GM12878 (cell line): Measurements from ENCODE around the gene DCLRE1B. TPM values are rescaled to one million over a fixed set of nuclear protein-coding genes. Genes with fewer than 3 reads are reported as not detected.
A peak's percentile ranks its signal among the peaks of the same experiment; 100 is the strongest.

Source experiments
- ATAC-seq: fragments of 200-7000 bp; cut with Tn5 transposase; 3 replicates; pipeline ENCODE4 v1.9.1; 2020; ENCODE audit warnings: mild to moderate bottlenecking, moderate library complexity
- BruUV-seq: library from RNA; stranded (reverse); fragments of 400-500 nt; replicated peaks from 2 replicates; lab custom pipeline; 2021; lab: Mats Ljungman, UMichigan
- CTCF ChIA-PET: fragments of 300-600 bp; sonication (Branson Sonifier 250); formaldehyde crosslinking; extraction: SDS; loops from one replicate; lab custom pipeline; 2021; ENCODE audit warnings: inconsistent platforms; lab: Yijun Ruan, JAX
- POLR2A ChIA-PET: fragments of 350-600 bp; formaldehyde crosslinking; extraction: SDS; loops from one replicate; lab custom pipeline; 2021; ENCODE audit warnings: inconsistent platforms; lab: Charles Lee
- RAD21 ChIA-PET: fragments of 300-600 bp; sonication (Branson Sonifier 250); formaldehyde crosslinking; loops from one replicate; lab custom pipeline; 2023; ENCODE audit warnings: antibody characterized with exemption; ENCODE audit not compliant: unreplicated experiment; lab: Charles Lee
- SMC1A ChIA-PET: fragments of 300-600 bp; sonication (Branson Sonifier 250); formaldehyde crosslinking; loops from one replicate; lab custom pipeline; 2023; ENCODE audit not compliant: unreplicated experiment, uncharacterized antibody; lab: Charles Lee
- DNase-seq: peaks from one replicate; pipeline ENCODE4 v3.0.0-alpha.2; 2011; ENCODE audit warnings: low read depth, low spot score
- FAIRE-seq: peaks from 3 replicates; lab custom pipeline; 2011; peaks lifted over from hg19 to GRCh38; lab: Jason Lieb, UNC
- H2AFZ ChIP-seq: 2 replicates; pipeline ENCODE4 v1.6.0; 2011; ENCODE audit warnings: low read depth, low read length, control low read depth; ENCODE audit not compliant: control insufficient read depth
- H3K27ac ChIP-seq: 2 replicates; pipeline ENCODE4 v1.5.1; 2011; ENCODE audit warnings: control low read depth; ENCODE audit not compliant: control insufficient read depth, insufficient read depth
- H3K27me3 ChIP-seq, 2 experiments: replicated peaks in 1 of 2; 2 replicates each; pipeline versions ENCODE4 v1.6.0 to v1.6.1; 2011; ENCODE audit warnings: low read length in 1 of 2; ENCODE audit not compliant: control insufficient read depth in 2 of 2, insufficient read depth in 2 of 2
- H3K36me3 ChIP-seq, 2 experiments: 2 replicates each; pipeline ENCODE4 v1.5.1; 2011; ENCODE audit warnings: low read length in 1 of 2; ENCODE audit not compliant: control insufficient read depth in 2 of 2, insufficient read depth in 2 of 2
- H3K4me1 ChIP-seq: 2 replicates; pipeline ENCODE4 v1.6.1; 2011; ENCODE audit warnings: mild to moderate bottlenecking, low read length, moderate library complexity, mixed read lengths; ENCODE audit not compliant: control insufficient read depth, insufficient read depth
- H3K4me2 ChIP-seq: 2 replicates; pipeline ENCODE4 v1.6.0; 2011; ENCODE audit warnings: control low read depth; ENCODE audit not compliant: control insufficient read depth, insufficient read depth
- H3K4me3 ChIP-seq: fragments of 200-600 bp; sonication (generic); 2 replicates; pipeline ENCODE4 v1.5.1; 2016
- H3K79me2 ChIP-seq: 2 replicates; pipeline ENCODE4 v1.6.0; 2011; ENCODE audit warnings: low read length; ENCODE audit not compliant: control insufficient read depth, insufficient read depth
- H3K9ac ChIP-seq: 2 replicates; pipeline ENCODE4 v1.8.0; 2011; ENCODE audit warnings: low read length, control low read depth, mixed read lengths; ENCODE audit not compliant: control insufficient read depth, insufficient read depth
- H3K9me3 ChIP-seq: replicated peaks from 3 replicates; pipeline ENCODE4 v1.5.1; 2011; ENCODE audit warnings: mild to moderate bottlenecking, low read length; ENCODE audit not compliant: control insufficient read depth, insufficient read depth
- H4K20me1 ChIP-seq: 2 replicates; pipeline ENCODE4 v1.6.0; 2011; ENCODE audit not compliant: control insufficient read depth, insufficient read depth
- BMI1 ChIP-seq: fragments of 450-650 bp; IDR thresholded peaks from 2 replicates; pipeline ENCODE4 v1.6.1; 2016; ENCODE audit warnings: mild to moderate bottlenecking, moderate library complexity, borderline replicate concordance
- CEBPB ChIP-seq, 2 experiments: fragments of 150-350 bp in 1 of 2; IDR thresholded peaks; 2 replicates each; pipeline ENCODE4 v1.6.1; 2012 to 2014; ENCODE audit warnings: low read depth in 2 of 2, low read length in 2 of 2, borderline replicate concordance in 1 of 2, inconsistent platforms in 1 of 2
- CREB1 ChIP-seq: IDR thresholded peaks from 2 replicates; pipeline ENCODE4 v1.6.1; 2012; ENCODE audit warnings: low read depth, mild to moderate bottlenecking, inconsistent platforms
- DPF2 ChIP-seq: fragments of 450-650 bp; IDR thresholded peaks from 2 replicates; pipeline ENCODE4 v1.6.1; 2017; ENCODE audit warnings: mild to moderate bottlenecking
- ETV6 ChIP-seq, 2 experiments: fragments of 450-650 bp in 1 of 2; IDR thresholded peaks in 1 of 2; conservative IDR thresholded peaks in 1 of 2; 2 replicates each; pipeline ENCODE4 v1.6.1; 2014; ENCODE audit warnings: antibody characterized with exemption in 1 of 2, borderline replicate concordance in 1 of 2, low read depth in 1 of 2, mild to moderate bottlenecking in 1 of 2, moderate library complexity in 1 of 2
- IKZF2 ChIP-seq, 2 experiments: fragments of 450-650 bp; IDR thresholded peaks; 2 replicates each; pipeline ENCODE4 v1.6.1; 2017; ENCODE audit warnings: mild to moderate bottlenecking in 2 of 2, moderate library complexity in 2 of 2
- KAT2A ChIP-seq: conservative IDR thresholded peaks from 2 replicates; pipeline ENCODE4 v1.6.1; 2011; ENCODE audit warnings: low read depth, low read length; ENCODE audit not compliant: control insufficient read depth
- MEF2B ChIP-seq: fragments of 450-650 bp; IDR thresholded peaks from 2 replicates; pipeline ENCODE4 v1.6.1; 2018; ENCODE audit warnings: mild to moderate bottlenecking, moderate library complexity; ENCODE audit not compliant: partially characterized antibody, poor library complexity, severe bottlenecking
- MTA2 ChIP-seq: fragments of 450-650 bp; IDR thresholded peaks from 2 replicates; pipeline ENCODE4 v1.6.1; 2016; ENCODE audit warnings: low read depth, mild to moderate bottlenecking, moderate library complexity
- NBN ChIP-seq: fragments of 450-650 bp; IDR thresholded peaks from 2 replicates; pipeline ENCODE4 v1.6.1; 2016
- NFXL1 ChIP-seq: fragments of 450-650 bp; IDR thresholded peaks from 2 replicates; pipeline ENCODE4 v1.6.1; 2017; ENCODE audit warnings: antibody characterized with exemption, mild to moderate bottlenecking, borderline replicate concordance
- NR2F1 ChIP-seq: fragments of 450-650 bp; conservative IDR thresholded peaks from 2 replicates; pipeline ENCODE4 v1.6.1; 2017; ENCODE audit warnings: mild to moderate bottlenecking
- NRF1 ChIP-seq: conservative IDR thresholded peaks from 2 replicates; pipeline ENCODE4 v1.6.1; 2011; ENCODE audit warnings: mild to moderate bottlenecking, low read depth, low read length, improper control_type of control experiment
- RB1 ChIP-seq: fragments of 450-650 bp; formaldehyde crosslinking; IDR thresholded peaks from 2 replicates; pipeline ENCODE4 v1.6.1; 2017; ENCODE audit warnings: mild to moderate bottlenecking, borderline replicate concordance
- RUNX3 ChIP-seq: IDR thresholded peaks from 2 replicates; pipeline ENCODE4 v1.6.1; 2012; ENCODE audit warnings: low read length, inconsistent platforms
- SMARCA5 ChIP-seq: fragments of 450-650 bp; IDR thresholded peaks from 2 replicates; pipeline ENCODE4 v1.6.1; 2017; ENCODE audit warnings: mild to moderate bottlenecking
- ZNF384 ChIP-seq: IDR thresholded peaks from 2 replicates; pipeline ENCODE4 v1.6.1; 2012; ENCODE audit warnings: low read depth, mild to moderate bottlenecking, low read length, improper control_type of control experiment, borderline replicate concordance
- WGBS: methylation state at CpG from one replicate; pipeline ENCODE4 v1.1.6; 2016; ENCODE audit warnings: low lambda C conversion rate; ENCODE audit not compliant: insufficient replicate concordance, insufficient coverage; ENCODE audit errors: missing lambda C conversion rate; 5-methylcytosine and 5-hydroxymethylcytosine counted together
- in situ Hi-C: fragments of 300-500 bp; cut with MboI; formaldehyde crosslinking; loops from 9 replicates; pipeline ENCODE4 v1.14.3; 2018; ENCODE audit warnings: mixed read lengths
- intact Hi-C: fragments of 100-400 bp; cut with micrococcal nuclease; formaldehyde crosslinking; loops from one replicate; pipeline ENCODE4 v1.14.2; 2022; ENCODE audit not compliant: unreplicated experiment
- polyA plus RNA-seq, 11 experiments: library from polyadenylated mRNA; depleted of rRNA in 4 of 11; unstranded in 6 of 11; stranded (reverse) in 5 of 11; fragments of >200 nt; fragmentation: Nextera tagmentation in 4 of 11; fragmentation: Illumina TruSeq in 1 of 11; extraction: Ambion mirVana in 4 of 11; extraction: Trizol in 1 of 11; gene quantifications; 1 replicate in 1 of 11; 2 replicates in 10 of 11; pipeline versions ENCODE4 v1.2.1 to v1.2.3, GENCODE V29; 2011 to 2016; ENCODE audit warnings: inconsistent platforms in 2 of 11, missing spikeins in 2 of 11, low read depth in 1 of 11
- total RNA-seq, 4 experiments: library from RNA; depleted of rRNA in 3 of 4; stranded (reverse); fragments of >200 nt in 3 of 4; fragmentation: Illumina TruSeq in 1 of 4; extraction: Trizol in 1 of 4; gene quantifications; 2 replicates each; pipeline versions ENCODE4 v1.2.1 to v1.2.3, GENCODE V29; 2013 to 2021
- TF ChIP-seq, protein P1 (sequence below): fragments of 450-650 bp; IDR thresholded peaks from 2 replicates; pipeline ENCODE4 v1.6.1; 2017; ENCODE audit warnings: mild to moderate bottlenecking, low read depth, inconsistent platforms; ENCODE audit not compliant: poor library complexity, severe bottlenecking
- TF ChIP-seq, protein P2 (sequence below): fragments of 450-650 bp; IDR thresholded peaks from 2 replicates; pipeline ENCODE4 v1.6.1; 2017; ENCODE audit warnings: low read depth, mild to moderate bottlenecking, moderate library complexity
- TF ChIP-seq, protein P3 (sequence below): IDR thresholded peaks from 2 replicates; pipeline ENCODE4 v1.6.1; 2012; ENCODE audit warnings: low read length, inconsistent platforms

The DCLRE1B gene
- total and polyA plus RNA-seq, 10 of the 15 experiments (the other 5 are each of a cell fraction or from before 2014, with no cell fraction given): 5.4 to 18.3 (median 13.4) TPM

DNA sequence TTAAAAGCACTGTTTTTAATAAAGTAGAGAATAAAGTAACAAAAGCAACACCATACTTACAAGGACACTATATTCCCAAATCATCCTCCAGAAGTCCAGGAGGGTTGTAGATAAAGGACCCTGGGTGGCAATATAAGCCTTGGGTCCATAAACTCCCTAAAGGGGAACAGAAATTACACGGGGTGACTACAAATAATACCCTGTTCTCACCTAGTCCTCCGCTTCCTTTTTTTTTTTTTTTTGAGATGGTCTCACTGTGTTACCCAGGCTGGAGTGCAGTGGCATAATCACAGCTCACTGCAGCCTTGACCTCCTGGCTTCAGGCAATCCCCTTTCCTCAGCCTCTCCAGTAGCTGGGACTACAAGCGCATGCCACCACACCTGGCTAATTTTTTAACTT, 46.7 kb upstream of the DCLRE1B start:
- peak overlapping the region; percentile 84 for H3K27ac ChIP-seq
- no peak for DNase-seq
- no TSS peak for BruUV-seq
- in situ Hi-C loops: no loop called here
- H3K9ac ChIP-seq: peak overlapping the region; percentile 24
- ChIA-PET CTCF (interaction anchor here (1.3 to 6.1 kb wide), 12 partner anchors 10 to 119 kb away, joined by 3 to 66 read pairs (median 26); partner anchors contain the start of genes AP4B1, DCLRE1B and HIPK1), SMC1A (interaction anchor here (0.8 to 17.4 kb wide), 16 partner anchors 8 to 105 kb away, joined by 3 to 396 read pairs (median 12); partner anchors contain the start of genes AP4B1, BCL2L15, DCLRE1B and HIPK1), RAD21 (interaction anchor here (0.6 to 7.1 kb wide), 12 partner anchors 10 to 392 kb away, joined by 3 to 189 read pairs (median 16); partner anchors contain the start of genes AP4B1, DCLRE1B and HIPK1), POLR2A (interaction anchor here (0.6 to 8.0 kb wide), 11 partner anchors 8 to 105 kb away, joined by 3 to 111 read pairs (median 5); partner anchors contain the start of genes AP4B1, DCLRE1B and HIPK1)
- peak overlapping the region; percentile 43 for H3K4me3 ChIP-seq
- FAIRE-seq: no peak
- no peaks in the 10 kb centered on the region for H3K9me3 ChIP-seq
- peaks cover 50% of the 10 kb centered on the region for H3K4me1 ChIP-seq
- no peaks in the 10 kb centered on the region for H3K27me3 ChIP-seq
- intact Hi-C loops: loop anchor here (2.0 to 5.0 kb wide), 2 partner anchors 46 to 84 kb away; partner anchors contain the start of genes AP4B1 and DCLRE1B
- no peaks in the 10 kb centered on the region for H4K20me1 ChIP-seq
- ATAC-seq: peak; percentile 86
- no peak overlapping the region for H2AFZ ChIP-seq
- peaks cover 0 to 16% of the 10 kb centered on the region in 2 experiments; a peak in 2 of 4 replicates for H3K36me3 ChIP-seq
- peak overlapping the region; percentile 95 for H3K4me2 ChIP-seq
- WGBS: 0% methylated on average over 2 of the region's 3 CpGs
- H3K79me2 ChIP-seq: peaks cover 18% of the 10 kb centered on the region
- no peak for TF ChIP-seq CREB1
- TF ChIP-seq, protein P1, sequence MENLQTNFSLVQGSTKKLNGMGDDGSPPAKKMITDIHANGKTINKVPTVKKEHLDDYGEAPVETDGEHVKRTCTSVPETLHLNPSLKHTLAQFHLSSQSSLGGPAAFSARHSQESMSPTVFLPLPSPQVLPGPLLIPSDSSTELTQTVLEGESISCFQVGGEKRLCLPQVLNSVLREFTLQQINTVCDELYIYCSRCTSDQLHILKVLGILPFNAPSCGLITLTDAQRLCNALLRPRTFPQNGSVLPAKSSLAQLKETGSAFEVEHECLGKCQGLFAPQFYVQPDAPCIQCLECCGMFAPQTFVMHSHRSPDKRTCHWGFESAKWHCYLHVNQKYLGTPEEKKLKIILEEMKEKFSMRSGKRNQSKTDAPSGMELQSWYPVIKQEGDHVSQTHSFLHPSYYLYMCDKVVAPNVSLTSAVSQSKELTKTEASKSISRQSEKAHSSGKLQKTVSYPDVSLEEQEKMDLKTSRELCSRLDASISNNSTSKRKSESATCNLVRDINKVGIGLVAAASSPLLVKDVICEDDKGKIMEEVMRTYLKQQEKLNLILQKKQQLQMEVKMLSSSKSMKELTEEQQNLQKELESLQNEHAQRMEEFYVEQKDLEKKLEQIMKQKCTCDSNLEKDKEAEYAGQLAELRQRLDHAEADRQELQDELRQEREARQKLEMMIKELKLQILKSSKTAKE: no peak
- peak; percentile 82 to 87 for TF ChIP-seq IKZF2 (IDR thresholded peaks at IDR 0.05)
- peak; percentile 76 for TF ChIP-seq MTA2
- TF ChIP-seq, protein P2, sequence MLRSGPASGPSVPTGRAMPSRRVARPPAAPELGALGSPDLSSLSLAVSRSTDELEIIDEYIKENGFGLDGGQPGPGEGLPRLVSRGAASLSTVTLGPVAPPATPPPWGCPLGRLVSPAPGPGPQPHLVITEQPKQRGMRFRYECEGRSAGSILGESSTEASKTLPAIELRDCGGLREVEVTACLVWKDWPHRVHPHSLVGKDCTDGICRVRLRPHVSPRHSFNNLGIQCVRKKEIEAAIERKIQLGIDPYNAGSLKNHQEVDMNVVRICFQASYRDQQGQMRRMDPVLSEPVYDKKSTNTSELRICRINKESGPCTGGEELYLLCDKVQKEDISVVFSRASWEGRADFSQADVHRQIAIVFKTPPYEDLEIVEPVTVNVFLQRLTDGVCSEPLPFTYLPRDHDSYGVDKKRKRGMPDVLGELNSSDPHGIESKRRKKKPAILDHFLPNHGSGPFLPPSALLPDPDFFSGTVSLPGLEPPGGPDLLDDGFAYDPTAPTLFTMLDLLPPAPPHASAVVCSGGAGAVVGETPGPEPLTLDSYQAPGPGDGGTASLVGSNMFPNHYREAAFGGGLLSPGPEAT: peak; percentile 83; the same call in 1 of the 2 replicates
- no peak for TF ChIP-seq ETV6 (conservative IDR thresholded peaks at IDR 0.05 in 1 of 2, IDR thresholded peaks at IDR 0.05 in 1 of 2; ENCODE audit: borderline replicate concordance in 1 of 2, low read depth in 1 of 2)
- TF ChIP-seq DPF2: peak; percentile 76
- TF ChIP-seq NFXL1: no peak
- TF ChIP-seq SMARCA5: no peak
- TF ChIP-seq CEBPB (IDR thresholded peaks at IDR 0.05; ENCODE audit: borderline replicate concordance in 1 of 2, low read depth in 2 of 2, low read length in 2 of 2): no peak
- no peak for TF ChIP-seq RUNX3
- TF ChIP-seq NBN: peak; percentile 67
- TF ChIP-seq BMI1: peak; percentile 32; the same call in 1 of the 2 replicates
- peak; percentile 64 for TF ChIP-seq MEF2B
- TF ChIP-seq NRF1: no peak
- peak; percentile 87 for TF ChIP-seq NR2F1
- TF ChIP-seq, protein P3, sequence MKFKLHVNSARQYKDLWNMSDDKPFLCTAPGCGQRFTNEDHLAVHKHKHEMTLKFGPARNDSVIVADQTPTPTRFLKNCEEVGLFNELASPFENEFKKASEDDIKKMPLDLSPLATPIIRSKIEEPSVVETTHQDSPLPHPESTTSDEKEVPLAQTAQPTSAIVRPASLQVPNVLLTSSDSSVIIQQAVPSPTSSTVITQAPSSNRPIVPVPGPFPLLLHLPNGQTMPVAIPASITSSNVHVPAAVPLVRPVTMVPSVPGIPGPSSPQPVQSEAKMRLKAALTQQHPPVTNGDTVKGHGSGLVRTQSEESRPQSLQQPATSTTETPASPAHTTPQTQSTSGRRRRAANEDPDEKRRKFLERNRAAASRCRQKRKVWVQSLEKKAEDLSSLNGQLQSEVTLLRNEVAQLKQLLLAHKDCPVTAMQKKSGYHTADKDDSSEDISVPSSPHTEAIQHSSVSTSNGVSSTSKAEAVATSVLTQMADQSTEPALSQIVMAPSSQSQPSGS: 0 out of 2 replicates have a peak, but pooled peaks have one; percentile 49
- no peak for TF ChIP-seq RB1
- TF ChIP-seq ZNF384: peak; percentile 94
- no peak for TF ChIP-seq KAT2A
